Measurements from ENCODE around the gene SERPINF2. TPM values are rescaled to one million over a fixed set of nuclear protein-coding genes. Genes with fewer than 3 reads are reported as not detected.

The SERPINF2 gene
- total RNA-seq, 1 donor, result 0.43 TPM

- H3K4me3 ChIP-seq (ENCODE audit: low read depth, low read length), result no peak overlapping the region
- no peak for DNase-seq (ENCODE audit: low read depth)
- TF ChIP-seq CTCF (IDR thresholded peaks at IDR 0.05; ENCODE audit: insufficient read depth, low read depth, low read length), result no peak
Observed at GRCh38 chr17:1802429-1802828, 59.8 kb downstream of the SERPINF2 start.

GRCh38 chr17:1803280-1803679, 60.6 kb downstream of the SERPINF2 start:
- no peak for DNase-seq (ENCODE audit: low read depth)
- no peak for TF ChIP-seq CTCF (IDR thresholded peaks at IDR 0.05; ENCODE audit: insufficient read depth, low read depth, low read length)
- H3K4me3 ChIP-seq (ENCODE audit: low read depth, low read length), result no peak overlapping the region

Other genes starting within 250 kb of the SERPINF2 start
- gene INPP5K, start 226.3 kb upstream of the SERPINF2 start, total RNA-seq, result 19.9 and 23.5 TPM in 2 replicates
- gene PITPNA, start 180.1 kb upstream of the SERPINF2 start, total RNA-seq, result 20.9 and 24.2 TPM in 2 replicates
- gene SLC43A2, start 114.0 kb upstream of the SERPINF2 start, total RNA-seq, result 3.5 and 8.6 TPM in 2 replicates
- 0.64 and 1.3 TPM in 2 replicates for gene SCARF1, start 97.1 kb upstream of the SERPINF2 start, total RNA-seq
- 7.4 and 9.1 TPM in 2 replicates for gene RILP, start 93.0 kb upstream of the SERPINF2 start, total RNA-seq
- 107 and 117 TPM in 2 replicates for gene PRPF8, start 58.0 kb upstream of the SERPINF2 start, total RNA-seq
- gene TLCD2, start 32.5 kb upstream of the SERPINF2 start, total RNA-seq, result 3.5 and 3.9 TPM in 2 replicates
- 26.8 and 34.5 TPM in 2 replicates for gene WDR81, start 18.2 kb upstream of the SERPINF2 start, total RNA-seq
- 51.0 and 108 TPM in 2 replicates for gene SERPINF1, start 19.2 kb downstream of the SERPINF2 start, total RNA-seq
- 9.3 and 12.5 TPM in 2 replicates for gene SMYD4, start 87.0 kb downstream of the SERPINF2 start, total RNA-seq
- gene RPA1, start 87.1 kb downstream of the SERPINF2 start, total RNA-seq, result 13.4 and 13.5 TPM in 2 replicates

All from fibroblast of villous mesenchyme (primary cell).